Sigmoid colon (tissue), 7 donors: ENCODE results near the gene RGL4. TPM values are rescaled to one million over a fixed set of nuclear protein-coding genes. Genes with fewer than 3 reads are reported as not detected.
"Not testable (repeated sequence)": the region's sequence is repeated elsewhere in the genome, so short reads cannot be mapped to it uniquely, and the experiment has no call there.

Experiments
- DNase-seq: peaks from one replicate; pipeline ENCODE4 v3.0.0-alpha.2; 2019
- H3K27ac ChIP-seq, 4 donors: fragments of 200-600 bp; sonication (generic); one replicate each; pipeline ENCODE4 v1.5.1; 2016 to 2019; ENCODE audit warnings: mild to moderate bottlenecking in 1 of 4
- H3K27me3 ChIP-seq, 3 donors: fragments of 200-600 bp; sonication (generic); one replicate each; pipeline ENCODE4 v1.5.1; 2019; ENCODE audit warnings: mild to moderate bottlenecking in 1 of 3
- H3K36me3 ChIP-seq, 4 donors: fragments of 200-600 bp; sonication (generic); one replicate each; pipeline ENCODE4 v1.5.1; 2016 to 2019
- H3K4me1 ChIP-seq, 4 donors: fragments of 200-600 bp; sonication (generic); one replicate each; pipeline ENCODE4 v1.5.1; 2017 to 2019
- H3K4me3 ChIP-seq, 4 donors: fragments of 200-600 bp; sonication (generic); one replicate each; pipeline ENCODE4 v1.5.1; 2017 to 2019; ENCODE audit warnings: mild to moderate bottlenecking in 2 of 4, moderate library complexity in 1 of 4
- H3K9me3 ChIP-seq, 4 donors: fragments of 200-600 bp in 3 of 4; sonication (generic) in 3 of 4; one replicate each; pipeline versions ENCODE4 v1.5.1 to v1.6.1; 2013 to 2019
- CTCF ChIP-seq, 4 experiments: fragments of 450-650 bp in 3 of 4; fragments of 200-600 bp in 1 of 4; IDR thresholded peaks; one replicate each; pipeline ENCODE4 v1.5.1; 2016 to 2019; ENCODE audit warnings: antibody characterized with exemption in 4 of 4, mild to moderate bottlenecking in 3 of 4, moderate library complexity in 2 of 4
- EP300 ChIP-seq, 4 donors: sonication (generic); formaldehyde crosslinking; IDR thresholded peaks; one replicate each; pipeline ENCODE4 v1.6.1; 2017; ENCODE audit warnings: antibody characterized with exemption in 4 of 4
- POLR2A ChIP-seq, 2 donors: fragments of 450-650 bp; IDR thresholded peaks; one replicate each; pipeline ENCODE4 v1.6.1; 2016; ENCODE audit warnings: antibody characterized with exemption in 2 of 2, mild to moderate bottlenecking in 2 of 2, moderate library complexity in 2 of 2
- POLR2AphosphoS5 ChIP-seq, 4 donors: sonication (generic); formaldehyde crosslinking; IDR thresholded peaks; one replicate each; pipeline ENCODE4 v1.6.1; 2017; ENCODE audit warnings: antibody characterized with exemption in 4 of 4
- WGBS, 2 donors: extraction: QIAGEN DNeasy Blood & Tissue Kit; methylation state at CpG; one replicate each; pipeline ENCODE4 v1.1.7; 2013; 5-methylcytosine and 5-hydroxymethylcytosine counted together
- intact Hi-C: fragments of 100-400 bp; cut with DNase I; formaldehyde crosslinking; loops from one replicate; pipeline ENCODE4 v1.15.1; 2023
- polyA plus RNA-seq, 3 donors: library from polyadenylated mRNA; stranded (reverse); fragments of 200-250 nt; gene quantifications; one replicate each; pipeline ENCODE4 v1.2.3, GENCODE V29; 2013
- total RNA-seq, 4 donors: library from RNA; depleted of rRNA; stranded (reverse); fragments of >200 nt; gene quantifications; one replicate each; pipeline ENCODE4 v1.1.0, GENCODE V29; 2016
- donor health status: healthy with polysubstance abuse.
- donor health status: Bipolar disorder and iron deficiency.
- donor health status: healthy.

RGL4 gene
- total and polyA plus RNA-seq, 7 donors: 1.8 to 3.2 (median 2.8) TPM; not detected in 4

DNA sequence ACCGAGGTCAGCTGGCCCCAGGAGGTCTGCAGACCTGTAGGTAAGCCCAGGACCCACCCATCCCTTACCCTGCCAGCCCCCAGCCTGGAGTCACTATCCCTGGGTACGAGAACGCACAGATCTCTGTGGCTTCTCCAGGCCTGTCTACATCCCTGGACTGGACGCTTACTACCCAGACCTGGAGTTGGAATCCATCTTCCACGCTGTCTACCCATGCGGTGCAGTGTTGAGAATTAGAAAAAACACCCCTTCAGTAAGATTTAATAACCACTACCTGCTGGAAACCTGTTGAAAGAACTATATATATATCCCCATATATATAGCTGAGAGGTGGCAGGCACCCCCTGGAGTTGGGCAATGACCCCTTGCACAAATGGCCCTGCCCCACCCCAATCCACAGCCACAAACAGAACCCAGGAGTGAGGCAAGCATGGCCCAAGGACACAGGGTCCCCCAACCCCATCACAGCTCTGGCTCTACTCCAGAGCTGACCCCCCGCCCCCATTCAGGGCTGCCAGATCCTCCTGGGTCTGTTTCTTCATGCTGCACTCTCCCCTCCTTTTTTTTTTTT lies 17.7 kb upstream of the RGL4 start:
- no peaks in the 10 kb centered on the region for H3K36me3 ChIP-seq
- no peaks in the 10 kb centered on the region for H3K9me3 ChIP-seq
- H3K4me1 ChIP-seq: no peaks in the 10 kb centered on the region
- H3K27me3 ChIP-seq: no peaks in the 10 kb centered on the region
- 86 to 97% methylated on average over 7 of the region's 7 CpGs for WGBS, 2 donors
- peak; percentile 39 for DNase-seq
- no peak for TF ChIP-seq POLR2A (IDR thresholded peaks at IDR 0.05)
- TF ChIP-seq CTCF (IDR thresholded peaks at IDR 0.05): no peak
- TF ChIP-seq POLR2AphosphoS5 (IDR thresholded peaks at IDR 0.05): no peak
- TF ChIP-seq EP300 (IDR thresholded peaks at IDR 0.05): no peak
- intact Hi-C loops: no loop called here
- H3K4me3 ChIP-seq: no peak overlapping the region
- H3K27ac ChIP-seq: no peak overlapping the region

- H3K27ac ChIP-seq: no peak overlapping the region
- TF ChIP-seq POLR2A (IDR thresholded peaks at IDR 0.05) (no peak), POLR2AphosphoS5 (IDR thresholded peaks at IDR 0.05) (no peak), CTCF (IDR thresholded peaks at IDR 0.05) (no peak), EP300 (IDR thresholded peaks at IDR 0.05) (no peak)
- H3K27me3 ChIP-seq: no peaks in the 10 kb centered on the region
- WGBS, 2 donors: 85 to 94% methylated on average over 26 of the region's 26 CpGs
- H3K9me3 ChIP-seq: no peaks in the 10 kb centered on the region
- intact Hi-C loops: no loop called here
- no peak overlapping the region for H3K4me3 ChIP-seq
- no peaks in the 10 kb centered on the region for H3K4me1 ChIP-seq
- peak; percentile 49 for DNase-seq
- H3K36me3 ChIP-seq: no peaks in the 10 kb centered on the region
These were observed 16.8 kb upstream of the RGL4 start for GRCh38 chr22:23673826-23674690.

- H3K9me3 ChIP-seq, H3K4me1 ChIP-seq, H3K36me3 ChIP-seq, H3K4me3 ChIP-seq, H3K27ac ChIP-seq, H3K27me3 ChIP-seq, intact Hi-C loops: not testable (repeated sequence)
- peak; percentile 46 for DNase-seq
- WGBS, 2 donors: 74 to 87% methylated on average over 6 of the region's 6 CpGs
These were observed 15.8 kb upstream of the RGL4 start for GRCh38 chr22:23674886-23675501.

DNA sequence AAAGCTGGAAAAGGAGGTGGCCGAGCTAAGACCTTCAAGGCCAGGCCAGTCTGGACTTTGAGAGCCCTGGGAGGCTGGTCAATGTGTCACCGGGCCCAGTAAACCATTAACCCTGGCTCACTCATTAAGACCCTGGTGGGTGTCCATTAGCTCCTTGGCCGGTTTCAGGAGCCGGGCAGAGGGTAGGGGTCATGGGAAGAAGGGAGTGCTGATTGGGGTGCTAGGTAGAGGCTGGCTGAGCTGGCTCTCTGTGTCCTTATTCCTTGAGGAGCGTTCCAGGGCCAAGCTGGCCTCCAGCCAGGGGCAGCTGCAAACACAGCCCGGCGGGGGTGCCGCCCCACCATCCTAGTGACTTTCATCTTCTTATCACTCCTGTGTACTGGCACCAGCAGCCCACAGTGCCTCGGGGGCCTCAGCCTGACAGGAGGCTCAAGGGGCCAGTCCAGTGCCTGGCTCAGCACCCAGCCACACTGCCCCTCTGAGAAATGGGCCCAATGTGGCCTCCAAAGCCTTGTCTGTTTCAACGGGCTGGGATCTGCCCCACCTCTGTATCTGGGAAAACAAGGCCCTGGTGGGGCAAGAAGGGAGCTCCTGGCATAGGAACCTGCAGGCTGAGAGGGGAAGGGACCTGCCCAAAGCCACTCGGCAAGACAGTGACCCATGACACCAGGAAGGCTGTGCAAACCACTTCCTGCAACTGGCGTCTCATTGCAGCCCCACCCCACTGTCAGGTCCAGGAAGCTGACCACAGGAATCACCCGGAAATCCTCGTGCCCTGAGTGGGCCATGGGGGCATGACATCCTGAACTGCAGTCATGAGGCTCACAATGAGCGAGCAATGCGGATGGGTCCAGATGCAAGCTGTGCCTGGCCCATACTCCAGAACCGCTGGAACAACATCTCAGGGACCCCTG lies 15.1 kb upstream of the RGL4 start:
- Histone ChIP-seq H3K9me3 (no peaks in the 10 kb centered on the region), H3K4me1 (no peaks in the 10 kb centered on the region), H3K36me3 (peaks cover 0 to 9% (median 0%) of the 10 kb centered on the region in 4 donors), H3K27ac (no peak overlapping the region), H3K4me3 (no peak overlapping the region), H3K27me3 (no peaks in the 10 kb centered on the region)
- WGBS, 2 donors: 30 to 64% methylated on average over 17 of the region's 17 CpGs
- peak; percentile 65 for DNase-seq
- TF ChIP-seq POLR2A (IDR thresholded peaks at IDR 0.05) (no peak), EP300 (IDR thresholded peaks at IDR 0.05) (no peak), CTCF (IDR thresholded peaks at IDR 0.05) (no peak), POLR2AphosphoS5 (IDR thresholded peaks at IDR 0.05) (no peak)
- intact Hi-C loops: no loop called here

DNA sequence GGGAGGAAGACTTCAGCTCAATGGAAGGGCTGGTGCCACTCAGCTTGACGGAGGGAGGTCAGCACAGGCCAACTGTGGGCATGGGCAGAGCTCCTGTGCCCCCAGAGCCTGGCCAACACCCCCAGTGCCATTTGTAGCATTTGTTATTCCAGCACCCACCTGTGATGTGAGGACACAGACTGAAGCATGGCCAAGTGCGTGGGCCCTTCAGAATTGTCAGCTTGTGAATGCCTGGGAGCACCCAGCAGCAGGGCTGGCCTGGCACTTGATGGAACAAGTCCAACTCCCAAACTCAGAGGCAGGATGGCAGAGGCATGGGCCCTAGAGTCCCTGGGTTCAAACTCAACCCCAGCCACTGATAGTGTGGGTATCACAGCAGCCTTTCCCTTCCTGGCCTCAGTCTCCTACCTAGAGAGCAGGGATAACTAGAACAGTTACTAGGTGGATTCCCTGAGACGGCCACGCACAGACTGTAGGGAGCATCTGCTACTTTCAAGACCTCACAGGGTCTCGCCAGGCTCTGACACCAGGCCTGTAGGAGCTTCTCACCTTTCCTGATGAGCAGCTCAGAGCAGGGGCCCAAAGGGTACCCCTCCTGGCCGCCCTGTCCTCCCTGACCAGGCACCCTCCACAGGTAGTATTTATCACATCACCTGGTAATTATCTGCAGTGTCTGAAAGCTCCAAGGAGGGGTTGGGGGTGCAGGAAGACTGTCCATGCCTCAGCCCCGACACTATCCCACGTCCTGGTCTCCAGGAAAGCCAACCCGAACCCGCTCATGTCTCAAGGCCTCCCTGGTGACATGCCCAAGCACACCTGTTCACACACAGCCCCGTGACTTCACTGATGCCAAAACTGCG lies 13.7 kb upstream of the RGL4 start:
- H3K9me3 ChIP-seq, H3K27me3 ChIP-seq, intact Hi-C loops, H3K4me3 ChIP-seq, H3K4me1 ChIP-seq, H3K27ac ChIP-seq: not testable (repeated sequence)
- 96 to 98% methylated on average over 12 of the region's 12 CpGs for WGBS, 2 donors
- H3K36me3 ChIP-seq: peaks cover 0 to 19% (median 7%) of the 10 kb centered on the region in 4 donors
- DNase-seq: peak; percentile 44
